Adipocyte (in vitro differentiated cells): Measurements from ENCODE around the gene LCK.

Source experiments
- DNase-seq: peaks from one replicate; pipeline ENCODE4 v3.0.0-alpha.2; 2015; ENCODE audit warnings: low read depth
- H3K27me3 ChIP-seq: replicated peaks from 2 replicates; pipeline ENCODE4 v1.7.0; 2013; ENCODE audit warnings: mild to moderate bottlenecking, low read length, moderate library complexity; ENCODE audit not compliant: control insufficient read depth, insufficient read depth
- H3K36me3 ChIP-seq: 2 replicates; pipeline ENCODE4 v1.7.0; 2013; ENCODE audit warnings: low read length, mild to moderate bottlenecking, moderate library complexity; ENCODE audit not compliant: control insufficient read depth, insufficient read depth, severe bottlenecking
- H3K4me1 ChIP-seq: 2 replicates; pipeline ENCODE4 v1.7.0; 2013; ENCODE audit warnings: mild to moderate bottlenecking, low read length, moderate library complexity; ENCODE audit not compliant: control insufficient read depth, insufficient read depth
- H3K4me3 ChIP-seq: 2 replicates; pipeline ENCODE4 v1.7.0; 2013; ENCODE audit warnings: mild to moderate bottlenecking, low read length, moderate library complexity
- H3K9ac ChIP-seq: 2 replicates; pipeline ENCODE4 v1.7.0; 2013; ENCODE audit warnings: mild to moderate bottlenecking, low read length, moderate library complexity
- H3K9me3 ChIP-seq: 2 replicates; pipeline ENCODE4 v1.7.0; 2013; ENCODE audit warnings: mild to moderate bottlenecking, low read length, moderate library complexity; ENCODE audit not compliant: control insufficient read depth

Gene LCK

GRCh38 chr1:32221980-32222755 is 28.9 kb upstream of the LCK start, which contains the start of the genes EIF3I and TMEM234:
Gene EIF3I, plus strand, starts transcription at chr1:32222407. Its CDS starts 35 bp downstream, at chr1:32222442.
Gene TMEM234, minus strand, starts transcription at chr1:32222353. Its CDS starts 31 bp downstream, at chr1:32222322.
- Histone ChIP-seq H3K36me3 (peaks cover 33% of the 10 kb centered on the region), H3K9me3 (no peaks in the 10 kb centered on the region), H3K4me1 (peaks cover 39% of the 10 kb centered on the region), H3K27me3 (no peaks in the 10 kb centered on the region), H3K4me3 (peak within 1 kb of the TSS; percentile 98), H3K9ac (peak within 1 kb of the TSS; percentile 98)
- peak; percentile 98 for DNase-seq

GRCh38 chr1:32223683-32224082 is 27.4 kb upstream of the LCK start:
- peaks cover 46% of the 10 kb centered on the region for H3K36me3 ChIP-seq

DNA sequence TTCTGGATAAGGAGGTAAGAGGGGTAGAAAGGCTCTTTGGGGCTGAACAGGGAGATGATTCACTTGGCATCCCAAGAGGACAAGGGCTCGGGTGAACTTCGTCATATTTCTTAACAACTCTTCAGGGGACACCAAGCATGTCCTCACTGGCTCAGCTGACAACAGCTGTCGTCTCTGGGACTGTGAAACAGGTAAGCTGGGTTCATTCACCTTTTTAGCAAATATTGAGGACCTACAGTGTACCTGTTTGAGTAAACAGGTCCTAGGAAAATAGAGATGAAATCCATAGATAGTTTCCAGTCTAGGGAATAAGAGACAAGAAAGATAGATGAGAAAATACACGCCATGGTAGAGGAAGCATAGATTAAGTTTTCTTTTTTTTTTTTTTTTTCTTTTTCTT is 26.8 kb upstream of the LCK start:
- Histone ChIP-seq H3K4me1 (peaks cover 34% of the 10 kb centered on the region), H3K9ac (peak overlapping the region; percentile 98), H3K27me3 (no peaks in the 10 kb centered on the region), H3K36me3 (peaks cover 51% of the 10 kb centered on the region), H3K4me3 (peak overlapping the region; percentile 98), H3K9me3 (no peaks in the 10 kb centered on the region)
- no peak for DNase-seq

More at GRCh38 chr1:32223683-32224082, 27.4 kb upstream of the LCK start:
- DNase-seq, result no peak
- peak overlapping the region; percentile 98 for H3K9ac ChIP-seq
- peak overlapping the region; percentile 98 for H3K4me3 ChIP-seq
- H3K4me1 ChIP-seq, result peaks cover 39% of the 10 kb centered on the region
- no peaks in the 10 kb centered on the region for H3K9me3 ChIP-seq
- no peaks in the 10 kb centered on the region for H3K27me3 ChIP-seq

DNA sequence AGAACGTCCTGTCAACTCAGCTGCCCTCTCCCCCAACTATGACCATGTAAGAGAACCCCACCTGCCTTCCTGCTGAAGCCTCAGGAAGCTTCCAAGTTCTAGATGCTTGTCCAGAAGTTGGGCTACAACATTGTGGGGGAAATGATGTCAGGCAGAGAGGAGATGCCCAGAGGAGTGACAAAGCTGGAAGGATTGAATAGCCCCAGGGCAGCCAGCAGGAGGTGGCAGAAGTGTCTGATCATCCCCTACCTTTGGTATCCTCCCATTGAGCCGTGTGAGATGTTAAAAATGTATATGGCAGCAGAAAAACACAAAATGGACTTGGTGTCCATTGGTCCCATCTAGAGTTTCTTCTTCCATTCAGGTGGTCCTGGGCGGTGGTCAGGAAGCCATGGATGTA is 22.3 kb upstream of the LCK start:
- no peak for DNase-seq
- H3K4me3 ChIP-seq, result no peak overlapping the region

GRCh38 chr1:32231843-32232432 is 19.1 kb upstream of the LCK start:
- peaks cover 23% of the 10 kb centered on the region for H3K4me1 ChIP-seq
- H3K36me3 ChIP-seq, result peaks cover 54% of the 10 kb centered on the region
- no peaks in the 10 kb centered on the region for H3K9me3 ChIP-seq
- no peak overlapping the region for H3K9ac ChIP-seq
- no peaks in the 10 kb centered on the region for H3K27me3 ChIP-seq
- DNase-seq, result no peak
- no peak overlapping the region for H3K4me3 ChIP-seq

More for the DNA sequence above, 22.3 kb upstream of the LCK start:
- Histone ChIP-seq H3K9me3 (no peaks in the 10 kb centered on the region), H3K9ac (no peak overlapping the region), H3K36me3 (peaks cover 81% of the 10 kb centered on the region), H3K4me1 (peaks cover 7% of the 10 kb centered on the region), H3K27me3 (no peaks in the 10 kb centered on the region)

GRCh38 chr1:32232558-32233304 is 18.3 kb upstream of the LCK start:
- DNase-seq, result no peak
- Histone ChIP-seq H3K4me3 (no peak overlapping the region), H3K36me3 (peaks cover 46% of the 10 kb centered on the region), H3K9ac (no peak overlapping the region), H3K9me3 (no peaks in the 10 kb centered on the region), H3K4me1 (peaks cover 23% of the 10 kb centered on the region), H3K27me3 (no peaks in the 10 kb centered on the region)

GRCh38 chr1:32234792-32235191 is 16.3 kb upstream of the LCK start:
- Histone ChIP-seq H3K27me3 (no peaks in the 10 kb centered on the region), H3K4me1 (peaks cover 23% of the 10 kb centered on the region), H3K9ac (no peak overlapping the region), H3K4me3 (no peak overlapping the region), H3K9me3 (no peaks in the 10 kb centered on the region), H3K36me3 (peaks cover 28% of the 10 kb centered on the region)
- no peak for DNase-seq

DNA sequence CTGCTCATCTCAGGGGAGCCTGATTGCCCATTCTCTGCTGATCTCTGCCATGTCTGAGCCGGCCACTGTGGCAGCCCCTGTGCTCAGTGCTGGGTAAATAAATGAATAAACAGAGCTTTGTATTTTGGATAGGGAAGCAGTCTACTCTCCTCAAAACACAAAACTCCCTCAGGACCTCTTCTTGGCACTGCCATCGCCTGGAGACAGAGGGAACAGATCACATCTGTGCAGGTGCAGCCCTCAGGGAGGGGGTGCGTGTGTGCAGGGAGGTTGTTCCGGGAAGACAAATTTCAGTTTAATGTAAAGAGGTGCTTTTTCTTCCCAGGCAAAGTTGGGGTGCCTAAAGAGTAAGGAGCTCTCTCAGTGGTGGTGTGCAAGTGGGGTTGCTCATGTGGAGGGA is 11.7 kb upstream of the LCK start:
- Histone ChIP-seq H3K36me3 (no peaks in the 10 kb centered on the region), H3K4me3 (no peak overlapping the region), H3K4me1 (peaks cover 39% of the 10 kb centered on the region), H3K27me3 (no peaks in the 10 kb centered on the region), H3K9me3 (no peaks in the 10 kb centered on the region), H3K9ac (no peak overlapping the region)
- DNase-seq, result no peak

- Histone ChIP-seq H3K9me3 (no peaks in the 10 kb centered on the region), H3K4me3 (peak overlapping the region; percentile 83), H3K4me1 (peaks cover 35% of the 10 kb centered on the region), H3K27me3 (no peaks in the 10 kb centered on the region), H3K9ac (peak overlapping the region; percentile 85), H3K36me3 (no peaks in the 10 kb centered on the region)
- no peak for DNase-seq
Observed at GRCh38 chr1:32239790-32240139, 11.3 kb upstream of the LCK start.

GRCh38 chr1:32240140-32240951 is 10.7 kb upstream of the LCK start:
- peak; percentile 76 for DNase-seq
- Histone ChIP-seq H3K36me3 (no peaks in the 10 kb centered on the region), H3K4me1 (peaks cover 30% of the 10 kb centered on the region), H3K9me3 (no peaks in the 10 kb centered on the region), H3K4me3 (peak overlapping the region; percentile 83), H3K27me3 (no peaks in the 10 kb centered on the region), H3K9ac (peak overlapping the region; percentile 85)
